KOPT-K1 (cell line): ENCODE data around the gene STPG1.

Source experiments
- H3K27ac ChIP-seq: fragments of 200-600 bp; sonication (generic); 2 replicates; pipeline ENCODE4 v1.5.1; 2016; ENCODE audit warnings: antibody characterized with exemption, mild to moderate bottlenecking, low read depth, low read length; ENCODE audit not compliant: poor library complexity, severe bottlenecking
- H3K36me3 ChIP-seq: fragments of 200-600 bp; sonication (generic); 2 replicates; pipeline ENCODE4 v1.5.1; 2017; ENCODE audit warnings: antibody characterized with exemption, mild to moderate bottlenecking, low read length, moderate library complexity; ENCODE audit not compliant: insufficient read depth
- H3K9me3 ChIP-seq: fragments of 200-600 bp; sonication (generic); 2 replicates; pipeline ENCODE4 v1.5.1; 2017; ENCODE audit warnings: antibody characterized with exemption, low read length, mild to moderate bottlenecking; ENCODE audit not compliant: insufficient read depth, poor library complexity, severe bottlenecking

The STPG1 gene

GRCh38 chr1:24391882-24392603 lies 21.5 kb downstream of the STPG1 start:
- Histone ChIP-seq H3K27ac (no peak overlapping the region), H3K9me3 (no peaks in the 10 kb centered on the region), H3K36me3 (no peaks in the 10 kb centered on the region)

- no peaks in the 10 kb centered on the region for H3K36me3 ChIP-seq
- H3K27ac ChIP-seq = no peak overlapping the region
- no peaks in the 10 kb centered on the region for H3K9me3 ChIP-seq
Measured at GRCh38 chr1:24390924-24391782, 22.4 kb downstream of the STPG1 start.

- H3K27ac ChIP-seq = no peak overlapping the region
- no peaks in the 10 kb centered on the region for H3K36me3 ChIP-seq
- H3K9me3 ChIP-seq = no peaks in the 10 kb centered on the region
Measured at GRCh38 chr1:24389231-24389678, 24.3 kb downstream of the STPG1 start.

GRCh38 chr1:24388331-24388885 lies 25.2 kb downstream of the STPG1 start:
- Histone ChIP-seq H3K27ac (no peak overlapping the region), H3K36me3 (no peaks in the 10 kb centered on the region), H3K9me3 (no peaks in the 10 kb centered on the region)

GRCh38 chr1:24387636-24388175 lies 25.9 kb downstream of the STPG1 start:
- no peaks in the 10 kb centered on the region for H3K9me3 ChIP-seq
- H3K27ac ChIP-seq = no peak overlapping the region
- H3K36me3 ChIP-seq = no peaks in the 10 kb centered on the region

- Histone ChIP-seq H3K36me3 (no peaks in the 10 kb centered on the region), H3K27ac (no peak overlapping the region), H3K9me3 (no peaks in the 10 kb centered on the region)
Measured at GRCh38 chr1:24386931-24387330, 26.7 kb downstream of the STPG1 start.

- H3K36me3 ChIP-seq = no peaks in the 10 kb centered on the region
- H3K9me3 ChIP-seq = no peaks in the 10 kb centered on the region
- no peak overlapping the region for H3K27ac ChIP-seq
Measured at GRCh38 chr1:24386241-24386640, 27.3 kb downstream of the STPG1 start.

- H3K36me3 ChIP-seq = no peaks in the 10 kb centered on the region
- no peak overlapping the region for H3K27ac ChIP-seq
- H3K9me3 ChIP-seq = no peaks in the 10 kb centered on the region
Measured at GRCh38 chr1:24385160-24385940, 28.2 kb downstream of the STPG1 start.

GRCh38 chr1:24384251-24385090 lies 29.1 kb downstream of the STPG1 start:
- no peak overlapping the region for H3K27ac ChIP-seq
- H3K9me3 ChIP-seq = no peaks in the 10 kb centered on the region
- no peaks in the 10 kb centered on the region for H3K36me3 ChIP-seq

- Histone ChIP-seq H3K9me3 (no peaks in the 10 kb centered on the region), H3K27ac (no peak overlapping the region), H3K36me3 (no peaks in the 10 kb centered on the region)
Measured at GRCh38 chr1:24383381-24383940, 30.1 kb downstream of the STPG1 start.

DNA sequence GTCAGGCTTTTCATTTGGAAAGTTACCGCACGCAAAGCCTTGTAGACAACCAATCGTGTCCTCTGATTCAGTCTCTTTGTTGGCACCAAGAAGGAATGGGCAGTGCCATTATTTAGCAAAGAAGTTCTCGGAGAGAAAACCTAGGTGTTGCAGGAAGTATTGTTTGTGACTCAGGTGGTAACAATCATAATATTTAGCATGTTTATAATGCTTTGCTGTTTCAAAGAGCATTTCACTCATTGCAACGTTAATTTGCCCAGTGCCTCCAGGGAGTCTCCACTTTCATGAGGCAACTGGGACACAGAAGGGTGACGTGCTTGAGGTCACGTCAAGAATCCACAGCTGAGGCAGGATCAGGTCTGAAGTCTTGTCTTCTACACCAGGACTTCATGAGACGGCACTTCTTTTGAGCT lies 31.4 kb downstream of the STPG1 start:
- Histone ChIP-seq H3K9me3 (no peaks in the 10 kb centered on the region), H3K27ac (no peak overlapping the region), H3K36me3 (no peaks in the 10 kb centered on the region)

DNA sequence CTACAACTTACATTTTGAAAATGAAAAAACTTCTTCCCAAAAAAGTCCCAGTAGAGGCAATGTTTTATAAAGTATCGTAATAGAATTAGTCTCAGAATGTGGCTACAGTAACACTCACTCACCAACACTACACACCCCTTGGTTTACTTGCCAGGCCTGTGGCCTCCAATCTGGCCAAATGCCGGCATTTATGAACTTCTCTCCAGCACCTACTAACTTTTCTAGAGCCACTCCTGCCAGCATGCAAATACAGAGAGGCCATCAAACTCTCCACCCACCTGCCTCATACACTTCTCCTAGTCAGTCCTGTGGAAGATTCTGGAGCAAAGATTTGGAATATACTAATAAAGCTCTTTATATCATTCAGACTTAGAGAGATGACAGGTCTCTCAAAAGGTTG lies 32.3 kb downstream of the STPG1 start:
- H3K36me3 ChIP-seq = no peaks in the 10 kb centered on the region
- no peaks in the 10 kb centered on the region for H3K9me3 ChIP-seq
- H3K27ac ChIP-seq = no peak overlapping the region

DNA sequence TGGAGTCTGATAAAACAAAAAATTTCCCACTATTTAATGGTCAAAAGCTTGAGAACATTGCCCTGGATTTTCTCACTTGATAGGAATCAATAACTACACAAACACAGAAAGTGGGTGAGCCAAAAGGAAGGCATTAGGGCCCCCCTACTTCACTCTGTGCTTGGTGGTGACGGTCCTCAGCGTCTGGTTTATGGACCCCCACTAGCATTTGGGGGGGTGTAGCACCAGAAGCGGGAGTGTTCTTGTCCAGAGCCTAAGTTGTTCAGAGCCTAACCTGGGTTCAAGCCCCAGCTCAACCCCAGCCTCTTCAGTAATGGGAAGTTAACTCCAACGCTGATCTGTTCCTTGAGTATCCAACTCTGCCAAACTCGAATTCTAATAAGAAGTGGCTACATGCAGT lies 33.1 kb downstream of the STPG1 start:
- no peak overlapping the region for H3K27ac ChIP-seq
- H3K36me3 ChIP-seq = no peaks in the 10 kb centered on the region
- no peaks in the 10 kb centered on the region for H3K9me3 ChIP-seq
